Tibial artery (tissue), 4 donors: ENCODE results near the gene TPGS2.

Source experiments
- DNase-seq, 2 donors: peaks; one replicate each; pipeline ENCODE4 v3.0.0-alpha.2; 2019
- H3K27ac ChIP-seq, 2 donors: fragments of 200-600 bp; sonication (generic) in 1 of 2; 1 replicate in 1 of 2; 2 replicates in 1 of 2; pipeline ENCODE4 v1.5.1; 2018 to 2019; ENCODE audit warnings: mild to moderate bottlenecking in 1 of 2
- H3K27me3 ChIP-seq, 2 donors: fragments of 200-600 bp; sonication (generic) in 1 of 2; one replicate each; pipeline versions ENCODE4 v1.5.1 to v1.6.0; 2016 to 2019
- H3K36me3 ChIP-seq, 3 donors: fragments of 200-600 bp; sonication (generic) in 2 of 3; one replicate each; pipeline ENCODE4 v1.5.1; 2016 to 2019; ENCODE audit warnings: mild to moderate bottlenecking in 2 of 3
- H3K4me1 ChIP-seq, 4 donors: fragments of 200-600 bp; sonication (generic) in 2 of 4; 1 replicate in 3 of 4; 2 replicates in 1 of 4; pipeline ENCODE4 v1.5.1; 2016 to 2019
- H3K4me3 ChIP-seq, 2 donors: fragments of 200-600 bp; sonication (generic) in 1 of 2; 1 replicate in 1 of 2; 2 replicates in 1 of 2; pipeline ENCODE4 v1.5.1; 2018 to 2019; ENCODE audit warnings: mild to moderate bottlenecking in 2 of 2
- H3K9me3 ChIP-seq, 3 donors: fragments of 200-600 bp; sonication (generic) in 1 of 3; one replicate each; pipeline ENCODE4 v1.5.1; 2016 to 2019
- CTCF ChIP-seq, 2 experiments: fragments of 200-600 bp in 1 of 2; fragments of 450-650 bp in 1 of 2; IDR thresholded peaks; one replicate each; pipeline ENCODE4 v1.5.1; 2017 to 2019; ENCODE audit warnings: antibody characterized with exemption in 2 of 2, mild to moderate bottlenecking in 1 of 2, moderate library complexity in 1 of 2
- intact Hi-C: fragments of 100-400 bp; cut with DNase I; formaldehyde crosslinking; loops from one replicate; pipeline ENCODE4 v1.15.0; 2023; ENCODE audit warnings: low total_unique reads

Gene TPGS2

GRCh38 chr18:36830158-36830495 lies 1.3 kb upstream of the TPGS2 start:
- TF ChIP-seq CTCF (IDR thresholded peaks at IDR 0.05): no peak
- H3K36me3 ChIP-seq: peaks cover 0 to under 1% (median 0%) of the 10 kb centered on the region in 3 donors
- no peaks in the 10 kb centered on the region for H3K27me3 ChIP-seq
- H3K4me3 ChIP-seq: peak overlapping the region; percentile 73 to 77
- H3K9me3 ChIP-seq: no peaks in the 10 kb centered on the region
- intact Hi-C loops: no loop called here
- H3K4me1 ChIP-seq: peaks cover 0 to 28% (median 11%) of the 10 kb centered on the region in 4 donors
- DNase-seq: no peak
- peak overlapping the region; percentile 73 to 85 for H3K27ac ChIP-seq

GRCh38 chr18:36829362-36830157 lies 758 bp upstream of the TPGS2 start:
- Histone ChIP-seq H3K27me3 (no peaks in the 10 kb centered on the region), H3K4me1 (peaks cover 0 to 28% (median 11%) of the 10 kb centered on the region in 4 donors), H3K4me3 (peak overlapping the region; percentile 73 to 77), H3K9me3 (no peaks in the 10 kb centered on the region), H3K27ac (peak overlapping the region; percentile 73 to 85), H3K36me3 (no peaks in the 10 kb centered on the region)
- no peak for TF ChIP-seq CTCF (IDR thresholded peaks at IDR 0.05)
- DNase-seq: no peak
- intact Hi-C loops: loop anchor here (5.0 kb wide), 1 partner anchor 857 kb away; the partner anchor contains the start of gene RMP24

- intact Hi-C loops: loop anchor here (5.0 kb wide), 1 partner anchor 856 kb away; the partner anchor contains the start of gene RMP24
- Histone ChIP-seq H3K4me3 (peak overlapping the region; percentile 73 to 77), H3K36me3 (peaks cover 0 to under 1% (median 0%) of the 10 kb centered on the region in 3 donors), H3K27ac (peak overlapping the region; percentile 73 to 85), H3K4me1 (peaks cover 0 to 28% (median 11%) of the 10 kb centered on the region in 4 donors), H3K27me3 (no peaks in the 10 kb centered on the region), H3K9me3 (no peaks in the 10 kb centered on the region)
- TF ChIP-seq CTCF (IDR thresholded peaks at IDR 0.05): no peak
- DNase-seq: peak; percentile 25 to 68
Observed at GRCh38 chr18:36828157-36828629, 609 bp downstream of the TPGS2 start.

GRCh38 chr18:36826556-36826955 lies 2.2 kb downstream of the TPGS2 start:
- Histone ChIP-seq H3K4me1 (peaks cover 0 to 28% (median 11%) of the 10 kb centered on the region in 4 donors), H3K4me3 (no peak overlapping the region), H3K27ac (no peak overlapping the region), H3K9me3 (no peaks in the 10 kb centered on the region), H3K36me3 (peaks cover 0 to 8% (median 0%) of the 10 kb centered on the region in 3 donors), H3K27me3 (no peaks in the 10 kb centered on the region)
- no peak for TF ChIP-seq CTCF (IDR thresholded peaks at IDR 0.05)
- no peak for DNase-seq
- intact Hi-C loops: loop anchor here (5.0 kb wide), 1 partner anchor 854 kb away; the partner anchor contains the start of gene RMP24

GRCh38 chr18:36825526-36825925 lies 3.3 kb downstream of the TPGS2 start:
- Histone ChIP-seq H3K4me1 (peaks cover 0 to 19% (median 11%) of the 10 kb centered on the region in 4 donors), H3K27me3 (no peaks in the 10 kb centered on the region), H3K4me3 (no peak overlapping the region), H3K27ac (no peak overlapping the region), H3K9me3 (no peaks in the 10 kb centered on the region), H3K36me3 (peaks cover 0 to 8% (median 0%) of the 10 kb centered on the region in 3 donors)
- intact Hi-C loops: loop anchor here (5.0 kb wide), 1 partner anchor 853 kb away; the partner anchor contains the start of gene RMP24
- TF ChIP-seq CTCF (IDR thresholded peaks at IDR 0.05): no peak
- no peak for DNase-seq
